GM19463 (cell line): ENCODE data around the gene AOAH.
"Not testable (repeated sequence)": the region's sequence is repeated elsewhere in the genome, so short reads cannot be mapped to it uniquely, and the experiment has no call there.

Source experiments
- ATAC-seq: cut with Tn5 transposase; IDR thresholded peaks from one replicate; pipeline ENCODE4 v1.9.1; 2021; ENCODE audit warnings: mild to moderate bottlenecking, moderate library complexity; ENCODE audit not compliant: unreplicated experiment

The AOAH gene

GRCh38 chr7:36475011-36475342 is 249.3 kb downstream of the AOAH start:
- no peak for ATAC-seq

DNA sequence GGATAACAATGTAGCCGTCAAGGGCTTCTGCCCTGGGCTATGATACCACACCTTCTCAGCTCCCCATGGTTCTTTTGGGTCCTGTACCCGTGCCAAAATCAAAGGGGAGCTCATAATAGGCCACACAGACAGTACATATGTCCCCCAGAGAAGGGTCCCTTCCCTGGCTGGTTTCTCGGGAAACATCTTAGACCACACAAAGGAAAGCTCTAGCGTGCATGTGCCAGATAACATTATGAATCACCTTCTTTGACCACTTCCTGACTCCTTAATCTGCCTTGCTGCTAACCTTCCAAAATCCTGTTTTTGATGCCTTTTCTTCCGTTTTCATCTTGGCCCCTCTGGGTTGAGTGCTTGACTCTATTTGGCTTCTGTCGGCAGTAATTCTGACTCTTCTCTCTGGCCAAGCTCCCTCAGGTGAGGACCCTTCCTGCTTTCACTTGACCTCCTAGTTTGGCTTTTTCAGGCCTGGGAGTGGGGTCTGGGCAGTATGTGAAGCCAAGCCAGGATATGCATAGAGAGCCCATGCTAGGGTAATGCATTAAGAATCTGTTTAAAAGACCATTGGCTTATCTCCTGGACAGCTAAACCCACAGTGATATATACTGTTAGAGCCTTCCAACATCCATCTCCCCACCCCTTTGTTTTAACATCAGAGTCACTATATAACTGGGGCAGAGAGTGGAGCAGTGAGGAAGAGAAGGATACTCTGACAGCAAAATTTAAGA is 249.8 kb downstream of the AOAH start:
- ATAC-seq = no peak

DNA sequence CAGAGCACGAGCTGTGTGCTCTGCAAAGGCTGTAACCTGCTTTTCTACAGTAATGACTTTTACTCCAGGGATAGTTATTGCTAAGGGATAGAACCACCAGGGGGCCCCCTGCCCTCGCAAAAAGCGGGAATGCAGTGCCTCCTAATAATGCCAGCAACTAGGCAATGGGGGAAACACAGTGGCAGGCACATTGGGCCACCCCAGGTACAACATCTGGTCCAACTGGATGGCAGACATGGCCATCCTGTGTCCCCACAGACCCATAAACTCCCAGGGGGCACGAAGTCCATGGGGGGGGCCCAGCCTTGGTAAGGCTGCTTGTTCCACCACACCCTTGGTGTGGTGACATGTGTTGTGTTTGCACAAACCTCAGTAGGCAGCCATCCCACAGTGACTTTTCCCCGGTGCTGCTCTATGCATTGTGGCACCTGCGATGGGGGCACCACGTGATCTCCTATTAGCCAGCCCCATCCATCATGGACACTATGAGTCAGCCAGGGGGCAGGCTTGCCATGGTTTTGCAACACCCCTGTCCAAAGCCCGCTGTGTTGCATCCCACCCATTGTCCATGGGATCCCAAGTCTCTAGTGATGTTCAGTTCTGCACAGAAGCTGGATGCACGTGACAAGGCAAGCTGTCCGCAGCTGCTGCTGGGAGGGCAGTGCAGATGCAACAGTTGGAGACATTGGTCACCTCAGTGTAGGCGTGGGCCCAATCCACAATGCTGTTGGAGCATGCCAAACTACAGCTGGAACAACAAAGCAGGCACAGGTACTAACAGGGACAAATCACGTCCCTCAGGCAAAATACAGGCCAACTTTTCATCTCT is 250.6 kb downstream of the AOAH start:
- no peak for ATAC-seq

DNA sequence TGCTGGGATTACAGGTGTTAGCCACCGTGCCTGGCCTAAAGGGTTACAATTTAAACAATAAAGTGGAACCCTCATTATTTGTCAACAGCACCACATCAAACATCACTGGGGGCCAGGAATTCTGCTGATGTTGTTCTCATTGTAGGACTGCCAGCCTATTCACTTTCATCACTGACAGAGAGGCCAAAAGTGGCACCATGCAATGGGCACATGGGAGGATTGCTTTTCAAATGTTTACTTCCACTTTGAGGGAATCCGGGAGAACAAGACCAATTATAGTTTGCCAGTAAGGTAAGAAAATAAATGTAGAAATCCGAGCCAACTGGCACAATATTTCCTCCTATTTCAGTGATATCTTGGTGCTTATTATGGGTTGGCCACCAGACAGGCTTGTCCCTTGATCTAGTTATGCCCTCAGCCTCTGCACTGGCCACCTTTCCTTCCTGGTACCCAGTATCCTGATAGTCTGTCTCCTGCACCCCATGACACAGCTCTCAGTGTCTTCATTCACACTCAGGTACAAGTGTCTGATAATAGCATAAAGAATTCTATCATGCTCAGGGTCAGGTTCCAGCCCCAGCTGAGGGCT is 252.1 kb downstream of the AOAH start:
- ATAC-seq = no peak

DNA sequence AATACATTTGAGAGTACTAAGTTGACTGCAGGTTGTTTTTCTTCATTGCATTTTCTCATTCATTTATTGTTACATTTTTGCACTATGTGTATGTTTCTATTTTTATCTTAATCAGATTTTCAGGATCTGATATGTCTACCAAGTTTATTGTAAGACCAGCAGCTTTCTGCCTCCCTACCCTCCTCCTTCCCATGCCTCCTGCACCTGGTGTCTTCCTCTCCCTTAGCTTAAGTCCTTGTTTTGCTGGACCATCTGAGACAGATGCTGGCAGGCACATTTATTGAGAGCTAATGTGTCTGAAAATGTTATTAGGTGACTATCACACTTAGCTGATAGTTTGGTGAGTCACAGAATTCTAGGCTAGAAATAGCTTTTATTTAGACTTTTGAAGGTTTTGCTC is 255.1 kb downstream of the AOAH start:
- ATAC-seq = no peak

GRCh38 chr7:36468370-36469101 is 255.8 kb downstream of the AOAH start:
- ATAC-seq = no peak

DNA sequence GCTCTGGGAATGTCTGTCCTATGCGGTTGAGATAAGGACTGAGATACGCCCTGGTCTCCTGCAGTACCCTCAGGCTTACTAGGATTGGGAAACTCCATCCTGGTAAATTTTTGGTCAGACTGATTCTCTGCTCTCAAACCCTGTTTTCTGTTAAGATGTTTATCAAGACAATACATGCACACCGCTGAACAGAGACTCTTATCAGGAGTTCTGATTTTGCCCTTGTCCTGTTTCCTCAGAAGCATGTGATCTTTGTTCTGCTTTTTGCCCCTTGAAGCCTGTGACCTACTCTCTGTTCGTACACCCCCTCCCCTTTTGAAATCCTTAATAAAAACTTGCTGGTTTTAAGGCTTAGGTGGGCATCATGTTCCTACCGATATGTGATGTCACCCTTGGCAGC is 258.3 kb downstream of the AOAH start:
- ATAC-seq = not testable (repeated sequence)

GRCh38 chr7:36464271-36464670 is 260.0 kb downstream of the AOAH start:
- no peak for ATAC-seq
